WTC11 (cell line): ENCODE measurements around the gene KLB. TPM values are rescaled to one million over a fixed set of nuclear protein-coding genes. Genes with fewer than 3 reads are reported as not detected.

Source experiments
- ATAC-seq: fragments of 200-7000 bp; cut with Tn5 transposase; 2 replicates; pipeline ENCODE4 v1.10.0; 2021; ENCODE audit warnings: mild to moderate bottlenecking, moderate library complexity
- CTCF ChIA-PET: fragments of 300-600 bp; sonication (Branson Sonifier 250); formaldehyde crosslinking; loops from one replicate; lab custom pipeline; 2021; ENCODE audit warnings: antibody characterized with exemption; lab: Charles Lee
- POLR2A ChIA-PET: fragments of 350-600 bp; sonication (Branson Sonifier 250); formaldehyde crosslinking; loops from one replicate; lab custom pipeline; 2021; ENCODE audit warnings: antibody characterized with exemption; lab: Charles Lee
- DNase-seq: peaks from one replicate; pipeline ENCODE4 v3.0.0; 2021; ENCODE audit warnings: low spot score
- H3K27ac Mint-ChIP-seq: 2 replicates; pipeline ENCODE4 v1.8.0; 2021; ENCODE audit warnings: mixed read lengths
- H3K27me3 Mint-ChIP-seq: 2 replicates; pipeline ENCODE4 v1.8.0; 2021; ENCODE audit warnings: low read depth, mild to moderate bottlenecking, moderate library complexity, mixed read lengths
- H3K36me3 Mint-ChIP-seq: 2 replicates; pipeline ENCODE4 v1.8.0; 2021; ENCODE audit warnings: mixed read lengths
- H3K4me1 Mint-ChIP-seq: 2 replicates; pipeline ENCODE4 v1.8.0; 2022; ENCODE audit warnings: mixed read lengths
- H3K4me3 Mint-ChIP-seq: 2 replicates; pipeline ENCODE4 v1.8.0; 2021; ENCODE audit warnings: mild to moderate bottlenecking, moderate library complexity, mixed read lengths
- H3K9me3 Mint-ChIP-seq: 2 replicates; pipeline ENCODE4 v1.8.0; 2021; ENCODE audit warnings: mixed read lengths
- CTCF ChIP-seq: fragments of 200-600 bp; IDR thresholded peaks from 2 replicates; pipeline ENCODE4 v1.8.0; 2022; ENCODE audit warnings: antibody characterized with exemption
- EMX1 ChIP-seq: fragments of 250-450 bp; sonication (Bioruptor Pico); IDR thresholded peaks from 2 replicates; pipeline ENCODE4 v1.8.0; 2021; ENCODE audit warnings: mild to moderate bottlenecking
- GABPB1 ChIP-seq: sonication (generic); formaldehyde crosslinking; IDR thresholded peaks from 2 replicates; pipeline ENCODE4 v1.8.1; 2023; ENCODE audit warnings: mild to moderate bottlenecking, missing genetic modification reagents
- IRF2 ChIP-seq: sonication (generic); formaldehyde crosslinking; IDR thresholded peaks from 2 replicates; pipeline ENCODE4 v1.8.0; 2022; ENCODE audit warnings: low read depth, missing genetic modification reagents, borderline replicate concordance
- JUN ChIP-seq: sonication (generic); formaldehyde crosslinking; IDR thresholded peaks from 2 replicates; pipeline ENCODE4 v1.8.0; 2023; ENCODE audit warnings: mild to moderate bottlenecking, missing genetic modification reagents
- NFE2L1 ChIP-seq: sonication (generic); formaldehyde crosslinking; IDR thresholded peaks from 2 replicates; pipeline ENCODE4 v1.8.1; 2023; ENCODE audit warnings: missing genetic modification reagents
- OVOL2 ChIP-seq: fragments of 250-450 bp; sonication (Bioruptor Pico); IDR thresholded peaks from 2 replicates; pipeline ENCODE4 v1.9.0; 2021; ENCODE audit warnings: mild to moderate bottlenecking, borderline replicate concordance
- PREB ChIP-seq: sonication (generic); formaldehyde crosslinking; IDR thresholded peaks from 2 replicates; pipeline ENCODE4 v1.8.1; 2022; ENCODE audit warnings: mild to moderate bottlenecking, missing genetic modification reagents, moderate library complexity, borderline replicate concordance
- RORB ChIP-seq: fragments of 250-450 bp; sonication (Bioruptor Pico); IDR thresholded peaks from 2 replicates; pipeline ENCODE4 v1.9.0; 2021; ENCODE audit warnings: mild to moderate bottlenecking
- ZNF232 ChIP-seq: sonication (generic); formaldehyde crosslinking; IDR thresholded peaks from 2 replicates; pipeline ENCODE4 v1.8.0; 2022; ENCODE audit warnings: mild to moderate bottlenecking, missing genetic modification reagents
- total RNA-seq: library from RNA; stranded (reverse); gene quantifications from 3 replicates; pipeline ENCODE4 v1.2.3, GENCODE V29; 2021
- TF ChIP-seq, protein P1 (sequence below): fragments of 250-450 bp; sonication (Bioruptor Pico); IDR thresholded peaks from 2 replicates; pipeline ENCODE4 v1.8.0; 2021; ENCODE audit warnings: mild to moderate bottlenecking
- TF ChIP-seq, protein P2 (sequence below): sonication (generic); formaldehyde crosslinking; IDR thresholded peaks from 2 replicates; pipeline ENCODE4 v1.8.1; 2022; ENCODE audit warnings: low read depth, mild to moderate bottlenecking, moderate library complexity, missing genetic modification reagents, borderline replicate concordance
- TF ChIP-seq, protein P3 (sequence below): sonication (generic); formaldehyde crosslinking; IDR thresholded peaks from 2 replicates; pipeline ENCODE4 v1.8.1; 2022; ENCODE audit warnings: low read depth, missing genetic modification reagents, borderline replicate concordance
- TF ChIP-seq, protein P4 (sequence below): sonication (generic); formaldehyde crosslinking; IDR thresholded peaks from 2 replicates; pipeline ENCODE4 v1.8.0; 2023; ENCODE audit warnings: mild to moderate bottlenecking, missing genetic modification reagents
- TF ChIP-seq, protein P5 (sequence below): fragments of 250-450 bp; sonication (Bioruptor Pico); IDR thresholded peaks from 2 replicates; pipeline ENCODE4 v1.9.0; 2021; ENCODE audit warnings: mild to moderate bottlenecking
- TF ChIP-seq, protein P6 (sequence below): fragments of 250-450 bp; sonication (Bioruptor Pico); IDR thresholded peaks from 2 replicates; pipeline ENCODE4 v1.9.0; 2021; ENCODE audit warnings: mild to moderate bottlenecking
- TF ChIP-seq, protein P7 (sequence below): sonication (generic); formaldehyde crosslinking; IDR thresholded peaks from 2 replicates; pipeline ENCODE4 v1.8.1; 2023; ENCODE audit warnings: mild to moderate bottlenecking, missing genetic modification reagents

Gene KLB
- total RNA-seq, 1 experiment from 2014 or later = not detected

DNA sequence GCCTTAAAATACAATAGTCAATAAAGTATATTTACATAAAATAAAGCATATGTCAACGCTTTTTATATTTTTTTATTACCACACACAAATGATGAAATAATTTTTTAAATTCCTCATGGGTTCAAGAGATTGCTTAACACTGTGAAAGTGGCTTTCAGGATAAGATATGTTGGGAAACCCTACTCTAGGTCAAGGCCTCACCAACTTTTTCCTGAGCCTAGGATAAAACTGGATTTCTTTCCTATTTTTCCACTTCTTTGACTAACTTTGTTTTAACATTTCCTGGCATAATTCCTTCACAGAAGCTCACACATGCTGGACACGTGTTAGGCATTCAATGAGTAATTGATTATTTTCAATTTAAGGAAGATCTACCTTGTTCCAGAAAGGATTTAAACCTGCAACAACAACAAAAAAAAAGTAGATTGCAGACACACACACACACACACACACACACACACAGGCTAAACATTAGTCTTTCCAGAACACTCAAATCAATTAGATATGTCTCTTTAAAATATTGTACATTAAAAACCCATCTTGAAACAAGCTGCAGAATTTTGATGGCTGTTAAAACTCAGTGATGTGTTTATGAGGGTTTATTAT, 9.1 kb downstream of the KLB start:
- no peaks in the 10 kb centered on the region for H3K9me3 Mint-ChIP-seq
- ChIA-PET POLR2A (no interaction called here), CTCF (no interaction called here)
- no peaks in the 10 kb centered on the region for H3K27me3 Mint-ChIP-seq
- DNase-seq (no peak), ATAC-seq (no peak)
- no peak overlapping the region for H3K27ac Mint-ChIP-seq
- H3K4me1 Mint-ChIP-seq = no peaks in the 10 kb centered on the region
- H3K36me3 Mint-ChIP-seq = no peaks in the 10 kb centered on the region
- no peak overlapping the region for H3K4me3 Mint-ChIP-seq
- peak; percentile 52; the same call in 1 of the 2 replicates for TF ChIP-seq GABPB1
- TF ChIP-seq, protein P1, sequence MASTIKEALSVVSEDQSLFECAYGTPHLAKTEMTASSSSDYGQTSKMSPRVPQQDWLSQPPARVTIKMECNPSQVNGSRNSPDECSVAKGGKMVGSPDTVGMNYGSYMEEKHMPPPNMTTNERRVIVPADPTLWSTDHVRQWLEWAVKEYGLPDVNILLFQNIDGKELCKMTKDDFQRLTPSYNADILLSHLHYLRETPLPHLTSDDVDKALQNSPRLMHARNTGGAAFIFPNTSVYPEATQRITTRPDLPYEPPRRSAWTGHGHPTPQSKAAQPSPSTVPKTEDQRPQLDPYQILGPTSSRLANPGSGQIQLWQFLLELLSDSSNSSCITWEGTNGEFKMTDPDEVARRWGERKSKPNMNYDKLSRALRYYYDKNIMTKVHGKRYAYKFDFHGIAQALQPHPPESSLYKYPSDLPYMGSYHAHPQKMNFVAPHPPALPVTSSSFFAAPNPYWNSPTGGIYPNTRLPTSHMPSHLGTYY (CRISPR knock-in tag) = no peak

DNA sequence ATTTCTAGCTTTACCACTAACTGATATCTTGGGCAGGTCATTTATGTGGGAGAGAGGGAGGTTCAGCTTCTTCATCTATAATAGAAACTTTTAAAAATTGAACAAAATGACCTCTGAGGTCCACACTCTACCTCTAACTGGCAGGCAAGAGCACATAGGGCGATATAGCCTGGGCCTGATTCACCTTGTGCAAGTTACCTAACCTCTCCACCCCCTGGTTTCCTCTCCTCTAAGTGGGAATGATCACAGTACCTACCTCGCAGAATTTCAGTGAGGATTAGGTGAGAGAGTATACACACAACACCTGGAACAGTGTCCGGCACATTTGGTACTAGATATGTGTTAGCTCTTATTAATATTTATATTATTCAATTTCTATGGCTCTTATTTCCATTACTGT, 15.5 kb downstream of the KLB start:
- ChIA-PET CTCF (no interaction called here), POLR2A (no interaction called here)
- Mint-ChIP-seq H3K27ac (no peak overlapping the region), H3K4me1 (no peaks in the 10 kb centered on the region), H3K4me3 (no peak overlapping the region), H3K9me3 (no peaks in the 10 kb centered on the region), H3K27me3 (no peaks in the 10 kb centered on the region), H3K36me3 (no peaks in the 10 kb centered on the region)
- ATAC-seq (no peak), DNase-seq (no peak)
- TF ChIP-seq CTCF (no peak), JUN (CRISPR knock-in tag) (no peak), EMX1 (no peak), ZNF232 (no peak), IRF2 (no peak), OVOL2 (CRISPR knock-in tag) (no peak), NFE2L1 (no peak), PREB (no peak), RORB (no peak)
- TF ChIP-seq, protein P2, sequence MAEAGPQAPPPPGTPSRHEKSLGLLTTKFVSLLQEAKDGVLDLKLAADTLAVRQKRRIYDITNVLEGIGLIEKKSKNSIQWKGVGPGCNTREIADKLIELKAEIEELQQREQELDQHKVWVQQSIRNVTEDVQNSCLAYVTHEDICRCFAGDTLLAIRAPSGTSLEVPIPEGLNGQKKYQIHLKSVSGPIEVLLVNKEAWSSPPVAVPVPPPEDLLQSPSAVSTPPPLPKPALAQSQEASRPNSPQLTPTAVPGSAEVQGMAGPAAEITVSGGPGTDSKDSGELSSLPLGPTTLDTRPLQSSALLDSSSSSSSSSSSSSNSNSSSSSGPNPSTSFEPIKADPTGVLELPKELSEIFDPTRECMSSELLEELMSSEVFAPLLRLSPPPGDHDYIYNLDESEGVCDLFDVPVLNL (CRISPR knock-in tag) = no peak
- TF ChIP-seq, protein P3, sequence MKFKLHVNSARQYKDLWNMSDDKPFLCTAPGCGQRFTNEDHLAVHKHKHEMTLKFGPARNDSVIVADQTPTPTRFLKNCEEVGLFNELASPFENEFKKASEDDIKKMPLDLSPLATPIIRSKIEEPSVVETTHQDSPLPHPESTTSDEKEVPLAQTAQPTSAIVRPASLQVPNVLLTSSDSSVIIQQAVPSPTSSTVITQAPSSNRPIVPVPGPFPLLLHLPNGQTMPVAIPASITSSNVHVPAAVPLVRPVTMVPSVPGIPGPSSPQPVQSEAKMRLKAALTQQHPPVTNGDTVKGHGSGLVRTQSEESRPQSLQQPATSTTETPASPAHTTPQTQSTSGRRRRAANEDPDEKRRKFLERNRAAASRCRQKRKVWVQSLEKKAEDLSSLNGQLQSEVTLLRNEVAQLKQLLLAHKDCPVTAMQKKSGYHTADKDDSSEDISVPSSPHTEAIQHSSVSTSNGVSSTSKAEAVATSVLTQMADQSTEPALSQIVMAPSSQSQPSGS (CRISPR knock-in tag) = no peak
- TF ChIP-seq, protein P4, sequence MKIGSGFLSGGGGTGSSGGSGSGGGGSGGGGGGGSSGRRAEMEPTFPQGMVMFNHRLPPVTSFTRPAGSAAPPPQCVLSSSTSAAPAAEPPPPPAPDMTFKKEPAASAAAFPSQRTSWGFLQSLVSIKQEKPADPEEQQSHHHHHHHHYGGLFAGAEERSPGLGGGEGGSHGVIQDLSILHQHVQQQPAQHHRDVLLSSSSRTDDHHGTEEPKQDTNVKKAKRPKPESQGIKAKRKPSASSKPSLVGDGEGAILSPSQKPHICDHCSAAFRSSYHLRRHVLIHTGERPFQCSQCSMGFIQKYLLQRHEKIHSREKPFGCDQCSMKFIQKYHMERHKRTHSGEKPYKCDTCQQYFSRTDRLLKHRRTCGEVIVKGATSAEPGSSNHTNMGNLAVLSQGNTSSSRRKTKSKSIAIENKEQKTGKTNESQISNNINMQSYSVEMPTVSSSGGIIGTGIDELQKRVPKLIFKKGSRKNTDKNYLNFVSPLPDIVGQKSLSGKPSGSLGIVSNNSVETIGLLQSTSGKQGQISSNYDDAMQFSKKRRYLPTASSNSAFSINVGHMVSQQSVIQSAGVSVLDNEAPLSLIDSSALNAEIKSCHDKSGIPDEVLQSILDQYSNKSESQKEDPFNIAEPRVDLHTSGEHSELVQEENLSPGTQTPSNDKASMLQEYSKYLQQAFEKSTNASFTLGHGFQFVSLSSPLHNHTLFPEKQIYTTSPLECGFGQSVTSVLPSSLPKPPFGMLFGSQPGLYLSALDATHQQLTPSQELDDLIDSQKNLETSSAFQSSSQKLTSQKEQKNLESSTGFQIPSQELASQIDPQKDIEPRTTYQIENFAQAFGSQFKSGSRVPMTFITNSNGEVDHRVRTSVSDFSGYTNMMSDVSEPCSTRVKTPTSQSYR = no peak
- TF ChIP-seq, protein P5, sequence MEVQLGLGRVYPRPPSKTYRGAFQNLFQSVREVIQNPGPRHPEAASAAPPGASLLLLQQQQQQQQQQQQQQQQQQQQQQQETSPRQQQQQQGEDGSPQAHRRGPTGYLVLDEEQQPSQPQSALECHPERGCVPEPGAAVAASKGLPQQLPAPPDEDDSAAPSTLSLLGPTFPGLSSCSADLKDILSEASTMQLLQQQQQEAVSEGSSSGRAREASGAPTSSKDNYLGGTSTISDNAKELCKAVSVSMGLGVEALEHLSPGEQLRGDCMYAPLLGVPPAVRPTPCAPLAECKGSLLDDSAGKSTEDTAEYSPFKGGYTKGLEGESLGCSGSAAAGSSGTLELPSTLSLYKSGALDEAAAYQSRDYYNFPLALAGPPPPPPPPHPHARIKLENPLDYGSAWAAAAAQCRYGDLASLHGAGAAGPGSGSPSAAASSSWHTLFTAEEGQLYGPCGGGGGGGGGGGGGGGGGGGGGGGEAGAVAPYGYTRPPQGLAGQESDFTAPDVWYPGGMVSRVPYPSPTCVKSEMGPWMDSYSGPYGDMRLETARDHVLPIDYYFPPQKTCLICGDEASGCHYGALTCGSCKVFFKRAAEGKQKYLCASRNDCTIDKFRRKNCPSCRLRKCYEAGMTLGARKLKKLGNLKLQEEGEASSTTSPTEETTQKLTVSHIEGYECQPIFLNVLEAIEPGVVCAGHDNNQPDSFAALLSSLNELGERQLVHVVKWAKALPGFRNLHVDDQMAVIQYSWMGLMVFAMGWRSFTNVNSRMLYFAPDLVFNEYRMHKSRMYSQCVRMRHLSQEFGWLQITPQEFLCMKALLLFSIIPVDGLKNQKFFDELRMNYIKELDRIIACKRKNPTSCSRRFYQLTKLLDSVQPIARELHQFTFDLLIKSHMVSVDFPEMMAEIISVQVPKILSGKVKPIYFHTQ = no peak
- TF ChIP-seq, protein P6, sequence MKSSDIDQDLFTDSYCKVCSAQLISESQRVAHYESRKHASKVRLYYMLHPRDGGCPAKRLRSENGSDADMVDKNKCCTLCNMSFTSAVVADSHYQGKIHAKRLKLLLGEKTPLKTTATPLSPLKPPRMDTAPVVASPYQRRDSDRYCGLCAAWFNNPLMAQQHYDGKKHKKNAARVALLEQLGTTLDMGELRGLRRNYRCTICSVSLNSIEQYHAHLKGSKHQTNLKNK (CRISPR knock-in tag) = no peak
- TF ChIP-seq, protein P7, sequence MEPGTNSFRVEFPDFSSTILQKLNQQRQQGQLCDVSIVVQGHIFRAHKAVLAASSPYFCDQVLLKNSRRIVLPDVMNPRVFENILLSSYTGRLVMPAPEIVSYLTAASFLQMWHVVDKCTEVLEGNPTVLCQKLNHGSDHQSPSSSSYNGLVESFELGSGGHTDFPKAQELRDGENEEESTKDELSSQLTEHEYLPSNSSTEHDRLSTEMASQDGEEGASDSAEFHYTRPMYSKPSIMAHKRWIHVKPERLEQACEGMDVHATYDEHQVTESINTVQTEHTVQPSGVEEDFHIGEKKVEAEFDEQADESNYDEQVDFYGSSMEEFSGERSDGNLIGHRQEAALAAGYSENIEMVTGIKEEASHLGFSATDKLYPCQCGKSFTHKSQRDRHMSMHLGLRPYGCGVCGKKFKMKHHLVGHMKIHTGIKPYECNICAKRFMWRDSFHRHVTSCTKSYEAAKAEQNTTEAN (CRISPR knock-in tag) = no peak
